ENCODE results near the gene TPST1.
"Not testable (repeated sequence)": the region's sequence is repeated elsewhere in the genome, so short reads cannot be mapped to it uniquely, and the experiment has no call there.

Gene TPST1

DNA sequence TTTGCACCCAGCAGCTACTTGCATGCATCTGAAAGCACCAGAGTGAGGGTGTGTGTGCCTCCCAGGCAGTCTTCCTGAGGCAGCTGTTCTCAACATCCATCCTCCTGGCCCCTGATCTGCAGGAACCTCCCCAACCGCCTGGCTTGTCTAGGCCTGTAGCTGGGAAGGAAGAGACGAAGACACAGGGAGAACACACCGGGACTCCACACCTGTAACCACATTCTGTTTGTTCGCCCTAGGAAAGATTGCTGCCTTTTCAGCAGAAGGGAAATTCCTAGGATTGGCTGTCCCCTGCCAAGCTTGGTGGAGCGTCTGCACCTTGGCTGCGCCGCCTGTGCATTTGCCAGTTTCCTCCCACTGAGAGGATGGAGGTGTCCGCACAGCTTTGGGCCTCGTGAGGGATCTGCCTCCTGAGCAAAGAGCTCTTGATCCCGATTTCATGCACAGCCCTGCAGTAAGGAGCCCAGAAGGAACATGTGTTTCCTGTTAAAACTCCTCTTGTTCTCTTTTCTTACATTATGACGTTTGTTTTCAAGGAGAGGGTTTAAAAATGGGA is 154.6 kb downstream of the TPST1 start:
- no peaks in the 10 kb centered on the region for H3K27me3 Mint-ChIP-seq
- ATAC-seq (replicated peaks) (no peak), DNase-seq (no peak)
- no peaks in the 10 kb centered on the region for H3K9me3 Mint-ChIP-seq
- H3K4me1 Mint-ChIP-seq, result no peaks in the 10 kb centered on the region
- H3K36me3 Mint-ChIP-seq, result peaks cover 10 to 21% of the 10 kb centered on the region in 2 donors
- H3K27ac Mint-ChIP-seq, result no peak overlapping the region
- H3K4me3 Mint-ChIP-seq, result no peak overlapping the region

DNA sequence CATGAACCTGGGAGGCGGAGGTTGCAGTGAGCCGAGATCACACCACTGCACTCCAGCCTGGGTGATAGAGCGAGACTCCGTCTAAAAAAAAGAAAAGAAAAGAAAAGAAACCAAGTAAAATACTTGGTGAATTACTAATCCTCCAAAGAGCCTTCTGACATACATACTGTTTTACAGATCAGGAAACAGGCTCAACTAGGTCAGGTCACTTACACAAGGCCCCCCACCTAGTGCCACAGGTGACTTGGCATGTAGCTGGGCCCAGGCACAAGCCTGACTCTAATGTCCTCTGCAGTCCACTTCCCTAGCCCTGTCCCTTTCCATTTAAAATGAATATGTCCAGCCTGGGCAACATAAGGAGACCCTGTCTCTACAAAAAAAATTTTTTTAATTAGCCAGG is 157.0 kb downstream of the TPST1 start:
- DNase-seq (no peak), ATAC-seq (replicated peaks) (no peak)
- Mint-ChIP-seq H3K36me3 (peaks cover 9 to 16% of the 10 kb centered on the region in 2 donors), H3K27me3 (no peaks in the 10 kb centered on the region), H3K4me3 (no peak overlapping the region), H3K27ac (no peak overlapping the region), H3K4me1 (no peaks in the 10 kb centered on the region), H3K9me3 (no peaks in the 10 kb centered on the region)

DNA sequence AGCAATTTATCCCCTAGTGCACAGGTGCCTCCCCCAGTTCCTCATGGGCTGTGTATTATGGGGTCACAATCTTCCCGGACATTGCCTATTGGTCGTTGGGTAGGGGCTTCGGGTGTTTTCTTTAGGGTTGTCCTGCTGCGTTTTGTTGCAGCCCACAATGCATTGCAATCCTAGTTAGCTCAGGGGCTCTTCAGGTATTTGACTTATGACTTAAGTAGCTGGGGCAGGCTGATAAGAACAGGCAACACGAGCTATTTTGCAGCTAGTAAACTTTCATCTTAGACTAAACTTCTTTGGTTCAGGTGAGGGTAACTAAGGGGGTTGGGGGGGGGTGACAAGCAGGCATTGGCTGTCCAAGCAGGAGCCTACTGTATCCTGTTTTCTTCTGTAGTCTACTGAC is 158.5 kb downstream of the TPST1 start:
- peaks cover 10 to 18% of the 10 kb centered on the region in 2 donors for H3K36me3 Mint-ChIP-seq
- H3K27ac Mint-ChIP-seq, result no peak overlapping the region
- H3K27me3 Mint-ChIP-seq, result no peaks in the 10 kb centered on the region
- no peaks in the 10 kb centered on the region for H3K4me1 Mint-ChIP-seq
- no peaks in the 10 kb centered on the region for H3K9me3 Mint-ChIP-seq
- no peak overlapping the region for H3K4me3 Mint-ChIP-seq
- ATAC-seq (replicated peaks) (no peak), DNase-seq (no peak)

DNA sequence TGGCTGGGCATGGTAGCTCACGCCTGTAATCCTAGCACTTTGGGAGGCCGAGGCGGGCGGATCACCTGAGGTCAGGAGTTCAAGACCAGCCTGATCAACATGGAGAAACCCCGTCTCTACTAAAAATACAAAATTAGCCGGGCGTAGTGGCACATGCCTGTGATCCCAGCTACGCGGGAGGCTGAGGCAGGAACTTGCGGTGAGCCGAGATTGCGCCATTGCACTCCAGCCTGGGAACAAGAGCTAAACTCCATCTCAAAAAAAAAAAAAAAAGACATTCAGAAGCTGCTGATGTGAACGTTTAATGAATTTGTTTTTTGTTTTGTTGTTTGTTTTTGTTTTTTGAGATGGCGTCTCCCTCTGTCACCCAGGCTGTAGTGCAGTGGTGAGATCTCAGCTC is 159.9 kb downstream of the TPST1 start:
- DNase-seq; ATAC-seq (replicated peaks); H3K27ac Mint-ChIP-seq; H3K4me3 Mint-ChIP-seq; H3K9me3 Mint-ChIP-seq; H3K4me1 Mint-ChIP-seq; H3K27me3 Mint-ChIP-seq: not testable (repeated sequence)
- peaks cover 12 to 21% of the 10 kb centered on the region in 2 donors for H3K36me3 Mint-ChIP-seq

DNA sequence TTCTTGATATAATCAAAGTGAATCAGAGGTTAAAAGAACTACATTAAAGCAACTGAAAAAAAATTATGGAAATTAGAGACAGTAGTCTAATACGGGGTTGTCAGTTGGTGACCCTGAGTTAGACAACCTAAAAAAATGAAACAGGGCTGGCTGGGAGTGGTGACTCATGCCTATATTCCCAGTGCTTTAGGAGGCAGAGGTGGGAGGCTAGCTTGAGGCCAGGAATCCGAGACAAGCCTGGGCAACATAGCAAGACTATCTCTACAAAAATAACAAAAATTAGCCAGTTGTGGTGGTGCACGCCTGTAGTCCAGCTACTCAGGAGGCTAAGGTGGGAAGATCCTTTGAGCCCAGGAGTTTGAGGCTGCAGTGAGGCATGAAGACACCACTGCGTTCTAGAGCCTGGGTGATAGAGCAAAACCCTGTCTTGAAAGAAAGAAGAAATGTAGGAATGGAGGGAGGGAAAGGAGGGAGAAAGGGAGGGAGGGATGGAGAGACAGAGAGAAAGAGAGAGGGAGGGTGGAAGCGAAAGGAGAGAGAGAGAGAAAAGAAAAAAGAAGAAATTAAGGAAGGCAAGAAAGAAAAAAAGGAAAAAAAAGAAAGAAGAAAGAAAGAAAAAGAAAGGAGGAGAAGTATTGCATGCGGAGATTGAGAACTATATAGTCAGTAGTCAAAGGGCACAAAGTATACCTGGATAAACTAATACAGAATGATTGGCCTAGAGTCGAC is 166.1 kb downstream of the TPST1 start:
- Mint-ChIP-seq H3K4me1 (peaks cover 5 to 9% of the 10 kb centered on the region in 2 donors), H3K36me3 (peaks cover 13 to 17% of the 10 kb centered on the region in 2 donors), H3K27me3 (no peaks in the 10 kb centered on the region), H3K9me3 (no peaks in the 10 kb centered on the region), H3K4me3 (no peak overlapping the region), H3K27ac (no peak overlapping the region)
- DNase-seq (no peak), ATAC-seq (replicated peaks) (no peak)

DNA sequence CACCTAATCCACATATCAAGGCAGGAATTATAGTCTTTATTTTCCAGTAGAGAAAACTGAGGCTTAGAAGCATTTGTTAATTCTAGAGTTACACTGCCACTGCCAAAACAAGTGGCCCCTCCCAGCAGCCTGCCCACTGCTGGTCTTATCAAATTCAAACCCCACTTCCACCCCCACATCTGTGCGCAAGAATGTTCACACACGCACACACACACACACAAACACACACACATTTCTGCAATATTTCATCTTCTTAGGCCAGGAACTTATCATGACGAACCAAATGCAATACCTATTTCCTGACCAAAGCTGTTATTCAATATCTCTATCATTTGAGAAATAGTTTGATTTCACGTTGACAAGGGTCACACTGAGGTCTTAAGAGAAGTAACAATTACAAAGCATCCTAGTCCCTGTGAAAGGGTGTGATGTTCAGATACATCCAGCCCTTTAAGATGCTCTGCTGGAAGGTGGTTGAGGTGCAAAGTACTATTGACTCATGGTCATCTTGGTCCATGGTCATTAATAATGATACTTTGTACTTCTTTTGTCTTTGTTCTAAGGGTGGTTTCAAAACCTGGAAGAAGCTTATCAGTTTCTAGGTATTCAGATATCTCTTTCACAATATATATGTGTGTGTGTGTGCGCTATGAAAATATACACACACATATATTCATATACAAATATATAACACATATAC is 169.2 kb downstream of the TPST1 start:
- H3K27me3 Mint-ChIP-seq; H3K9me3 Mint-ChIP-seq; ATAC-seq (replicated peaks); H3K4me1 Mint-ChIP-seq; H3K4me3 Mint-ChIP-seq; H3K27ac Mint-ChIP-seq; DNase-seq: not testable (repeated sequence)
- peaks cover 30 to 35% of the 10 kb centered on the region in 2 donors for H3K36me3 Mint-ChIP-seq

DNA sequence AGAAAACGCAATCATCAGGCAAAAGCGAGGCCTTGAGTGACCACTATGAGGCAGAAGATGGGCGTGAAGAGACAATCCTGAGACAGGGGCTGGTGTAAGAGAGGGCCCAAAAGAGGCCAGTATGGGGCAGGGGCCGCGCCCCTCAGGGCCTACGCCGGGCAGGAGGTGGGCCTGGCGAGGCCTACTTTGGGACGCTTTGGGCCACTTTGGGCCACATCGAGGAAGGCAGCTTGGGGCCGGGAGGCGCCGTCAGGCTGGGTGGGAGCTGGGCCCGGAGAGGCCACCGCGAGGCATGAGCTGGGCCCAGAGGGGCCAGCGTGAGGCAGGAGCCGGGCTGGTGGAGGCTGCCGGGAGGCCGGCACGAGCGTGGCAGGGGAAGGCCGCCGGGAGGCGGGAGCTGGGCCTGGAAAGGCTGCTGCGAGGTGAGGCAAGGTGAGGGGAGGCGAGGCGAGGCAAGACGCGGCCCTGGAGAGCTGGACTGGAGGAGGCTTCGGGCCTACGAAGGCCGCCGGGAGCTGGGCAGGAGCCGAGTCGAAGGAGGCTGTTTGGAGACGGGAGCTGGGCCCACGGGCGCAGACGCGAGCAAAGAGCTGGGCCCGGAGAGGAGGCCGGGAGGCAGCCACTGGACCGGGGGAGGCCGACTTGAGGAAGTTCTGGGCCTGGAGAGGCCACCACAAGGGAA is 171.3 kb downstream of the TPST1 start:
- ATAC-seq (replicated peaks), result no peak
- no peak for DNase-seq
- Mint-ChIP-seq H3K36me3 (peaks cover 37 to 47% of the 10 kb centered on the region in 2 donors), H3K4me3 (no peak overlapping the region), H3K4me1 (peaks cover 5 to 10% of the 10 kb centered on the region in 2 donors), H3K9me3 (peaks cover 6 to 15% of the 10 kb centered on the region in 2 donors), H3K27ac (peak overlapping the region; percentile 37), H3K27me3 (no peaks in the 10 kb centered on the region)

DNA sequence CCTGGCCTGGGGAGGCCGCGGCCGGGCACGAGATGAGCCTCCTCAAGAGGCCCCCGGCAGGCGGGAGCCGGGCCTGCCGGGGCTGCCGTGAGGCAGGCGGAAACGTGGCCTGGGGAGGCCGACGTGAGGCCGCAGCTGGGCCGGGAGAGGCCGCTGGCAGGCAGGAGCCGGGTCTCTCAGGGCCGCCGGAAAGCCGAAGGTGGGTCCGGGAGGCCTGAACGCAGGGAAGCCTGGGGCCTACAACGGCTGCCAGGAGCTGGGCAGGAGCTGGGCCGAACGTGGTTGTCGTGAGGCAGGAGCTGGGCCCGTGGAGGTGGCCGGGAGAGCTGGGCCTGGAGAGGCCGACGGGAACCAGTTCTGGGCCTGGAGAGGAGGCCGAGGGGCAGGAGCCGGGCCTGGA is 171.9 kb downstream of the TPST1 start:
- DNase-seq, result no peak
- H3K4me1 Mint-ChIP-seq, result peaks cover 5 to 10% of the 10 kb centered on the region in 2 donors
- no peak for ATAC-seq (replicated peaks)
- peaks cover 37 to 45% of the 10 kb centered on the region in 2 donors for H3K36me3 Mint-ChIP-seq
- peaks cover 6 to 15% of the 10 kb centered on the region in 2 donors for H3K9me3 Mint-ChIP-seq
- no peak overlapping the region for H3K4me3 Mint-ChIP-seq
- no peak overlapping the region for H3K27ac Mint-ChIP-seq
- H3K27me3 Mint-ChIP-seq, result no peaks in the 10 kb centered on the region

DNA sequence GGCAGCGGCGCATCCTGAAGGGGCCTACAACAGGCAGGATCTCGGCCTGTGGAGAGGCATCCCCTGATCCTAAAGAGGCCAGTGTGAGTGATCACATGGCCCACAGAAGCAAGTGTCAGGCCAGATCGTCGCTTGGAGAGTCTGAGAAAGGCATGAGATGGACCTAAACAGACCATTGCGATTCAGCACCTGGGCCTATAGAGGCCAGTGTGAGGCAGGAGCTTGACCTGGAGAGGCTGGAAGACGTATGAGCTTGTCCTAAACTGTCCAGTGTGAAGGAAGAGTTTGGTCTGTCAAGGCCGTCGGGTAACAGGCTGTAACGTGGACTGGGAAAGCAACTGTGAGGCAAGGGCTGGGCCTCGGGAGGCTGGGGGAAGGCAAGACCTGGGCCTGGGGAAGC is 172.6 kb downstream of the TPST1 start:
- Mint-ChIP-seq H3K4me1 (peaks cover 5 to 10% of the 10 kb centered on the region in 2 donors), H3K36me3 (peaks cover 37 to 45% of the 10 kb centered on the region in 2 donors), H3K27me3 (no peaks in the 10 kb centered on the region), H3K9me3 (peaks cover 6 to 15% of the 10 kb centered on the region in 2 donors), H3K4me3 (no peak overlapping the region), H3K27ac (no peak overlapping the region)
- ATAC-seq (replicated peaks) (no peak), DNase-seq (no peak)

DNA sequence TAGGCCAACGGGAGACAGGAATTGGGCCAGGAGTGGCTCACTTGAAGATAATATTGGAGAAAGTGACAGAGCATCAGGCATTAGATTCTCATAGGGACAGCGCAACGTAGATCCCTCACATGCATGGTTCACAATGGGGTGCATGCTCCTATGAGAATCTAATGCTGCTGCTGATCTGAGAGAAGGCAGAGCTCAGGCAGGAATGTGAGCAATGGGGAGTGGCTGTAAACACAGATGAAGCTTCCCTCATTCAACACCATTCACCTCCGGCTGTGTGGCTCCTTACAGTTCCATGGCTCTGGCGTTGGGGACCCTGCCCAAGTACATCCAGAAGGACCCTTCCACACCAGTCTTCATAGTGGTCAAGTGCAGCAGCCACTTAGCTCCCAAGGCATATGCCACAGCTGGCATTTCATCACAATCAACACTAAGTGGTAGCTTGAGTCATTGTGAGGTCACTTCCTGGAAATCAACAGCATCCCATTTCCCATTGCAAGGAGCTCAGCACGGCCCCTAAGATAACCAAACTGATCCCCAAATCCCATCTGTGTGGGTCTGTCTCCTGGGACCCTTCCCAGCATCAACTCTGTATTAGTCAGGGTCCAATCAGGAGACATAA is 174.5 kb downstream of the TPST1 start:
- peaks cover 37 to 45% of the 10 kb centered on the region in 2 donors for H3K36me3 Mint-ChIP-seq
- no peak overlapping the region for H3K4me3 Mint-ChIP-seq
- no peak overlapping the region for H3K27ac Mint-ChIP-seq
- H3K27me3 Mint-ChIP-seq, result no peaks in the 10 kb centered on the region
- DNase-seq (no peak), ATAC-seq (replicated peaks) (no peak)
- peaks cover 6 to 15% of the 10 kb centered on the region in 2 donors for H3K9me3 Mint-ChIP-seq
- H3K4me1 Mint-ChIP-seq, result peaks cover 5 to 10% of the 10 kb centered on the region in 2 donors

DNA sequence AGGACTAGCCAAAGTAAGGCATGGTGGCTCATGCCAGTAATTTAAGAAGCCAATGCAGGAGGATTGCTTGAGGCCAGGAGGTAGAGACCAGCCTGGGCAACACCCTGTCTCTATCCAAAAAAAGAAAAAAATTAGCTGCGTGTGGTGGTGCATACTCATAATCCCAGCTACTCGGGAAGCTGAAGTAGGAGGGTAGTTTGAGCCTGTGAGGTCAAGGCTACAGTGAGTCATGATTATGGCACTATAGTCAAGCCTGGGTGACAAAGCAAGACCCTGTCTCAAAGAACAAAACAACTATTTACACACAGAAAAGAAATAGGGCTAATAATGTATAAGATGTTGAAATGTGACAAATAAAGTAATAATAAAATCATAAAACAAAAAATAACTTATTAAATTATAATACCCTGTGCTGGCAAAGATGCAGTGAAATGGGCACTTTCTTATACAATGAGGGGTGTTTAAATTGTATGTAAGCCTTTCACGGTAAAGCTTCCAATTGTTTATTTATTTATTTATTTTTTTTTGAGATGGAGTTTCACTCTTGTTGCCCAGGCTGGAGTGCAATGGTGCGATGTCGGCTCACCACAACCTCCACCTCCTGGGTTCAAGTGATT is 175.2 kb downstream of the TPST1 start:
- peaks cover 37 to 47% of the 10 kb centered on the region in 2 donors for H3K36me3 Mint-ChIP-seq
- H3K9me3 Mint-ChIP-seq, result peaks cover 6 to 15% of the 10 kb centered on the region in 2 donors
- DNase-seq (no peak), ATAC-seq (replicated peaks) (no peak)
- no peak overlapping the region for H3K27ac Mint-ChIP-seq
- H3K4me1 Mint-ChIP-seq, result peaks cover 5 to 9% of the 10 kb centered on the region in 2 donors
- no peaks in the 10 kb centered on the region for H3K27me3 Mint-ChIP-seq
- no peak overlapping the region for H3K4me3 Mint-ChIP-seq

DNA sequence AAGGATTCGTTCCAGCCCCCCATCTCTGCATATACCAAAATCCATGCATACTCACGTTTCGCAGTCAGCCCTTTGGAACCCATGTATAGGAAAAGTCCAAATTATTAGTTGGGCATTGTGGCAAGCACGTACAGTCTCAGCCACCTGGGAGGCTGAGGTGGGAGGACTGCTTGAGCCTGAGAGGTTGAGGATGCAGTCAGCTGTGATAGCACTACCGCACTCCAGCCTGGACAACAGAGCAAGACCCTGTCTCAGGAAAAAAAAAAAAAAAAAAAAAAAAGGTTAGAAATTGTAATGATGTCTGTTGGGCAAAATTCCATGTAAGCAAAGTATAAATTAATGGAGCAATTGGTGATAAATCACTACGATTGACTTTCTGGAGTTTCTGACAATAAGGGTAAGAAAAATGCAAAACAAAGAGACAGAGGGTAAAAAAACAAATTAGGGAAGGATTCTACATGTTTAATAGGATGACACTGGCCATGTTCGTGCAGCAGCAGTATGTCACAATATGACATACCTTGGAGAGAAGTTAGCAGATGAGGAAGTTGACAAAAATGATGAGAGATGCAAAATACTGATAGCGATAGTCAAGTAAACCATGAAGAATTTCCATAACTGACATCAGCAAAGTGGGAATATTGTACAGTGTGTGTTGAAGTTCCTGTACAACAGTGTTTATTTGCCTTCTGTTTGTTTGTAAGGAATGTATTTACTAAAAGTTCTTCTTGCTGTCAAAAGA is 177.2 kb downstream of the TPST1 start:
- not testable (repeated sequence) for H3K4me1 Mint-ChIP-seq; ATAC-seq (replicated peaks); H3K27me3 Mint-ChIP-seq; H3K4me3 Mint-ChIP-seq; DNase-seq
- peaks cover 6 to 15% of the 10 kb centered on the region in 2 donors for H3K9me3 Mint-ChIP-seq
- H3K36me3 Mint-ChIP-seq, result peaks cover 28 to 37% of the 10 kb centered on the region in 2 donors
- H3K27ac Mint-ChIP-seq, result peak overlapping the region; percentile 15

DNA sequence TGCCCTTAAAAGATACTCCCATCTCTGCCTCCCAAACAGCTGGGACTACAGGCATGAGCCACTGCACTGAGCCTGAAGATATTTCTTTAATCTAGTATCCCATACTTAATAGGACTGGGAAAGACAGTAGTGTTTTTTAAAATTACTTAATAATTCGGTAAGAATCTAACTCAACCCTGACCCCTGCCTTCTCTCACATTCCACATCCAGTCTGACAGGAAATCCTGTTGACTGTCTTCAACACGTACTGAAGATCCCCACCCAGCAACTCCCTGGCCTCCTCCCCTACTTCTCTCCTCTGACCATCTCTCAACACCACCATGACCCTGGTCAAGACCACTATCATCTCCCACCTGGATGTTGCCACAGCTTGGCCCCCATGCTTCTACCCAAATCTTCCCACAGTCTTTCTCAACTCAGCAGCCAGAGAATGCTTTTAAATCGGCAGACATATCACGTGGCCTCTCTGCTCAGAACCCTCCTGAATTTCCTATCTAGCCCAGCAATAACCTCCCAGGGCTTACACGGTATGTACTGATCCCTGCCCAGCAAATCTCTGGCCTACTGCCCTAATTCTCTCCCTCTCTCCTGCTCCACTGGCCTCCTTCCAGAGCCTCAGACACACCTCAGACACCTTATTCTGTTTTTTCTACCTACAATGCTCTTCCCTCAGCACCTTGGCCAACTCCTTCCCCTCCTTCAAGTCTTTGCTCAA is 180.2 kb downstream of the TPST1 start:
- not testable (repeated sequence) for H3K9me3 Mint-ChIP-seq; H3K4me3 Mint-ChIP-seq; H3K27me3 Mint-ChIP-seq; ATAC-seq (replicated peaks); H3K4me1 Mint-ChIP-seq; H3K27ac Mint-ChIP-seq; DNase-seq
- H3K36me3 Mint-ChIP-seq, result peaks cover 8 to 17% of the 10 kb centered on the region in 2 donors

All from stimulated activated naive B cell treated with anti-CD40 and anti-IgM and Interleukin-4, amounts not matched to agents 10 μg/mL and 1 μg/mL and 100 μg/mL, for 72 hours (primary cell).